Measurements from ENCODE around the gene TFDP3. TPM values are rescaled to one million over a fixed set of nuclear protein-coding genes. Genes with fewer than 3 reads are reported as not detected.

Gene TFDP3
- not detected in 2 replicates for total RNA-seq

GRCh38 chrX:133218329-133218728 lies at the start of gene TFDP3:
TFDP3 (minus strand) TSS chrX:133218354; CDS start chrX:133218259, 95 bp downstream.

Other genes with a start within 250 kb of the TFDP3 start
- gene USP26, start 121.2 kb downstream of the TFDP3 start, total RNA-seq, result not detected in 2 replicates
- gene GPC4, start 197.1 kb upstream of the TFDP3 start, total RNA-seq, result under 0.01 TPM in 1 of 2 replicates, not detected in the other

All from epithelial cell of umbilical artery (primary cell).